B cell (primary cell): ENCODE measurements around the gene POLR3GL. TPM values are rescaled to one million over a fixed set of nuclear protein-coding genes. Genes with fewer than 3 reads are reported as not detected.
A peak's percentile ranks its signal among the peaks of the same experiment; 100 is the strongest.

Experiments used
- ATAC-seq: fragments of 200-7000 bp; cut with Tn5 transposase; one replicate; pipeline ENCODE4 v1.10.0; 2021; ENCODE audit warnings: low read depth, mild to moderate bottlenecking, moderate number of reproducible peaks, moderate library complexity
- CTCF ChIA-PET: fragments of 350-600 bp; sonication (Branson Sonifier 250); formaldehyde crosslinking; loops from one replicate; lab custom pipeline; 2021; ENCODE audit warnings: antibody characterized with exemption, inconsistent platforms; lab: Charles Lee
- POLR2A ChIA-PET: fragments of 350-600 bp; sonication (Branson Sonifier 250); formaldehyde crosslinking; loops from one replicate; lab custom pipeline; 2021; ENCODE audit warnings: antibody characterized with exemption; lab: Charles Lee
- DNase-seq: peaks from one replicate; pipeline ENCODE4 v3.0.0; 2013
- H2AFZ ChIP-seq: 2 replicates; pipeline ENCODE4 v1.6.1; 2012; ENCODE audit warnings: mild to moderate bottlenecking, low read depth, low read length; ENCODE audit not compliant: insufficient read depth, poor library complexity, severe bottlenecking
- H3K27ac ChIP-seq, 2 donors: 1 replicate in 1 of 2; 2 replicates in 1 of 2; pipeline ENCODE4 v1.5.1; 2012 to 2013; ENCODE audit warnings: low read length in 2 of 2, mild to moderate bottlenecking in 2 of 2, moderate library complexity in 1 of 2
- H3K27me3 ChIP-seq, 4 experiments: fragments of 200-600 bp in 1 of 4; sonication (generic) in 1 of 4; replicated peaks in 1 of 4; 1 replicate in 2 of 4; 2 replicates in 2 of 4; pipeline versions ENCODE4 v1.6.1 to v1.7.0; 2013 to 2016; ENCODE audit warnings: low read length in 3 of 4, mild to moderate bottlenecking in 2 of 4, mixed read lengths in 1 of 4, moderate library complexity in 1 of 4; ENCODE audit not compliant: insufficient read depth in 4 of 4, control insufficient read depth in 3 of 4; ENCODE audit errors: control extremely low read depth in 1 of 4
- H3K36me3 ChIP-seq, 2 experiments: replicated peaks in 1 of 2; 1 replicate in 1 of 2; 2 replicates in 1 of 2; pipeline versions ENCODE4 v1.6.1 to v1.7.1; 2013; ENCODE audit warnings: low read length in 1 of 2; ENCODE audit not compliant: insufficient read depth in 2 of 2, control insufficient read depth in 1 of 2; ENCODE audit errors: control extremely low read depth in 1 of 2, extremely low read depth in 1 of 2
- H3K4me1 ChIP-seq, 2 donors: fragments of 200-600 bp in 1 of 2; sonication (generic) in 1 of 2; 1 replicate in 1 of 2; 2 replicates in 1 of 2; pipeline versions ENCODE4 v1.5.1 to v1.6.1; 2013 to 2017; ENCODE audit warnings: low read length in 2 of 2; ENCODE audit not compliant: control insufficient read depth in 2 of 2, insufficient read depth in 2 of 2
- H3K4me2 ChIP-seq: replicated peaks from 2 replicates; pipeline ENCODE3; 2012; ENCODE audit warnings: mild to moderate bottlenecking, low read depth, low read length; ENCODE audit not compliant: poor library complexity, severe bottlenecking
- H3K4me3 ChIP-seq, 5 experiments: fragments of 200-600 bp in 1 of 5; sonication (generic) in 1 of 5; 1 replicate in 3 of 5; 2 replicates in 2 of 5; pipeline versions ENCODE4 v1.5.1 to v1.7.0; 2011 to 2016; ENCODE audit warnings: low read length in 4 of 5, mild to moderate bottlenecking in 4 of 5, low read depth in 2 of 5, control low read depth in 1 of 5, moderate library complexity in 1 of 5; ENCODE audit not compliant: insufficient read depth in 1 of 5; ENCODE audit errors: control extremely low read depth in 1 of 5, extremely low read depth in 1 of 5
- H3K79me2 ChIP-seq: fragments of 200-600 bp; sonication (generic); one replicate; pipeline ENCODE4 v1.6.0; 2016; ENCODE audit warnings: low read length; ENCODE audit not compliant: control insufficient read depth, insufficient read depth
- H3K9ac ChIP-seq: fragments of 200-600 bp; sonication (generic); 2 replicates; pipeline ENCODE4 v1.6.1; 2017; ENCODE audit warnings: mild to moderate bottlenecking, low read length, moderate library complexity
- H3K9me3 ChIP-seq, 3 donors: one replicate each; pipeline versions ENCODE4 v1.6.1 to v1.7.1; 2013; ENCODE audit warnings: low read length in 2 of 3; ENCODE audit not compliant: control insufficient read depth in 2 of 3, insufficient read depth in 1 of 3; ENCODE audit errors: control extremely low read depth in 1 of 3
- H4K20me1 ChIP-seq: 2 replicates; pipeline ENCODE4 v1.6.0; 2012; ENCODE audit warnings: mild to moderate bottlenecking, low read length; ENCODE audit not compliant: insufficient read depth, control insufficient read depth, poor library complexity, severe bottlenecking
- H3K27ac Mint-ChIP-seq: one replicate; pipeline ENCODE4 v1.8.0; 2021; ENCODE audit warnings: mixed read lengths
- H3K27me3 Mint-ChIP-seq: one replicate; pipeline ENCODE4 v1.8.0; 2021; ENCODE audit warnings: mixed read lengths
- H3K4me1 Mint-ChIP-seq: one replicate; pipeline ENCODE4 v1.8.0; 2021; ENCODE audit warnings: mixed read lengths
- H3K4me3 Mint-ChIP-seq: one replicate; pipeline ENCODE4 v1.8.0; 2021; ENCODE audit warnings: mixed read lengths
- H3K9me3 Mint-ChIP-seq: one replicate; pipeline ENCODE4 v1.8.0; 2022; ENCODE audit warnings: mixed read lengths; ENCODE audit not compliant: insufficient read depth
- CTCF ChIP-seq: fragments of 200-600 bp; IDR thresholded peaks from one replicate; pipeline ENCODE4 v1.8.0; 2022; ENCODE audit warnings: antibody characterized with exemption, mild to moderate bottlenecking
- EZH2 ChIP-seq: IDR thresholded peaks from 2 replicates; pipeline ENCODE4 v1.6.1; 2012; ENCODE audit warnings: borderline replicate concordance, low read depth, mild to moderate bottlenecking, moderate library complexity, low read length; ENCODE audit not compliant: insufficient read depth, poor library complexity, severe bottlenecking
- WGBS: methylation state at CpG from one replicate; pipeline ENCODE4 v1.1.5; 2013; ENCODE audit warnings: missing lambda C conversion rate; ENCODE audit not compliant: insufficient coverage; 5-methylcytosine and 5-hydroxymethylcytosine counted together
- intact Hi-C: fragments of 100-400 bp; cut with micrococcal nuclease; formaldehyde crosslinking; loops from one replicate; pipeline ENCODE4 v1.10.0; 2022
- polyA plus RNA-seq: library from polyadenylated mRNA; depleted of rRNA; stranded (reverse); fragments of >200 nt; gene quantifications from 2 replicates; pipeline ENCODE4 v1.2.3, GENCODE V29; 2012
- total RNA-seq, 2 donors: library from RNA; stranded (reverse); fragments of 120-200 nt in 1 of 2; gene quantifications; 1 replicate in 1 of 2; 2 replicates in 1 of 2; pipeline versions ENCODE4 v1.2.3 to v1.2.4, GENCODE V29; 2013 to 2022

POLR3GL gene
- total and polyA plus RNA-seq, 2 donors (not counting 1 experiment from before 2014, with no cell fraction given): 17.6 to 33.3 TPM

- no peak for DNase-seq
- no peak for ATAC-seq
- H3K36me3 ChIP-seq: peaks cover 0 to 2% of the 10 kb centered on the region in 2 experiments
- no peaks in the 10 kb centered on the region for H3K9me3 Mint-ChIP-seq
- H3K4me3 ChIP-seq: peak overlapping the region; percentile 61 to 91 (median 87)
- TF ChIP-seq CTCF: no peak
- TF ChIP-seq EZH2: no peak
- H3K27me3 Mint-ChIP-seq: no peaks in the 10 kb centered on the region
- peaks cover 0 to 7% (median 6%) of the 10 kb centered on the region in 3 donors for H3K9me3 ChIP-seq
- H3K27me3 ChIP-seq: no peaks in the 10 kb centered on the region
- ChIA-PET POLR2A (interaction anchor here (1.1 to 3.5 kb wide), 9 partner anchors 10 to 104 kb away, joined by 3 to 43 read pairs (median 7); partner anchors contain the start of genes PEX11B, PIAS3 and RBM8A), CTCF (interaction anchor here (0.6 to 5.6 kb wide), 13 partner anchors 10 to 105 kb away, joined by 3 to 82 read pairs (median 7); partner anchors contain the start of genes ITGA10, PIAS3 and RBM8A)
- intact Hi-C loops: loop anchor here (1.0 kb wide), 4 partner anchors 7 to 45 kb away; partner anchors contain the start of genes PEX11B and RBM8A
- no peaks in the 10 kb centered on the region for H4K20me1 ChIP-seq
- peak overlapping the region; percentile 89 for H3K4me2 ChIP-seq
- peak overlapping the region; percentile 95 for H3K4me3 Mint-ChIP-seq
- H3K79me2 ChIP-seq: peaks cover 62% of the 10 kb centered on the region
- peak overlapping the region; percentile 59 to 85 for H3K27ac ChIP-seq
- H3K4me1 Mint-ChIP-seq: peaks cover 68% of the 10 kb centered on the region
- H3K4me1 ChIP-seq: peaks cover 40 to 61% of the 10 kb centered on the region in 2 donors
- H3K9ac ChIP-seq: peak overlapping the region; percentile 77
- peak overlapping the region; percentile 89 for H2AFZ ChIP-seq
- 58% methylated on average over 2 of the region's 5 CpGs for WGBS
- peak overlapping the region; percentile 97 for H3K27ac Mint-ChIP-seq
Measured at GRCh38 chr1:145963265-145964019, 1.0 kb upstream of the POLR3GL start.
